ENCODE measurements around the gene ADGRB2.

ADGRB2 gene

GRCh38 chr1:31795801-31796621 lies 31.9 kb upstream of the ADGRB2 start:
- no peak for DNase-seq

GRCh38 chr1:31795096-31795675 lies 31.0 kb upstream of the ADGRB2 start:
- DNase-seq = no peak

DNA sequence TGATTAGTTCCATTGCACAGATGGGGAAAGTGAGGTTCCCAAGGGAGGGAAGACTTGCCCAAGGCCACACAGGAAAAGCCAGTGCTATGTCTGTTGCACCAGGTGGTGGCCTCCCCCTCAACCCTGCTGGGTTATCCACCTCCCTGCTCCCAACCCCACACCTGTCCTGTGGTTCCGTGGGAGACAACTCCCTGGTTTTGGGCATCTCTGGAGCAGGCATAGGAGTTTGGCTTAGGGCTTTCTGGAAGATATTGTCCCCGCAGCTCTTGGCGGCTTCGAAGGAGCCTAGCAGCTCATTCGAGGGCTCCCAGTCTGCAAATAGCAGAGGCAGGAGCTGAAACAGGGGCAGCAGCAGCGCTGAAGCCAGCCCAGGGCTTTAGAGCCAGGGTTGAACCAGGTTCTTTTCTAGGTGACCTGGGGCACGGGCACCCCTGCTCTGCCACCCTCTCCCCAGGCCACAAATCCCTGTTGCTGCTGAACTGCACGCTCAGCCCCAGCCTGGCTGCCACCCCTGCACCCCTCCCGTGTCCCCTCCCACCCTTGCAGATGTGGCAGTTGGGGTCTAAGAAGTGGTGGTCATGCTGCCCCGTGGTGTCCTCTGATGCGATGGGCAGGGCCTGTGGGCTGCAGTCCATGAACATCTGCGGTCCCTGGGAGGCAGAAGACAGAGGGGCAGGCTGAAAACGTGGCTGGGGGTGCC lies 29.6 kb upstream of the ADGRB2 start:
- no peak for DNase-seq

DNA sequence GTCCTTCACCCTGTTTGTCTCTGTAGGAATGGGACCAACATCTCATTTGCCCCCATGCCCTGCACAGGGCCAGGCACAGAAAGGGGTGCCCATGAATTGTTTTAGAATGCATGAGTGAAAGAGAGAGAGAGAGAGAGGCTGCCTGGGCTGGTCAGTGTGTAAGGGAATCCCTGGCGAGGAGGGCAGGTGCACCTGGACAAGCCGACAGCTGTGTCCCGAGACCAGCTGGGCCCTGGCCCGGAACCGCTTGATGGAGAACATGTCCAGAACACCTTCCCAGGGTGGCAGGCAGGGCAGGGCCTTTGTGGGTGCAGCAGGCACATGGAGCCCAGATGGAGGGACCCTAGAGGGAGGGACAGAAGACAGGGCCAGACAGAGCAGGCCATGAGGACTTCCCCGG lies 28.9 kb upstream of the ADGRB2 start:
- DNase-seq = no peak

GRCh38 chr1:31792541-31792940 lies 28.4 kb upstream of the ADGRB2 start:
- DNase-seq = no peak

GRCh38 chr1:31792116-31792515 lies 28.0 kb upstream of the ADGRB2 start:
- no peak for DNase-seq

DNA sequence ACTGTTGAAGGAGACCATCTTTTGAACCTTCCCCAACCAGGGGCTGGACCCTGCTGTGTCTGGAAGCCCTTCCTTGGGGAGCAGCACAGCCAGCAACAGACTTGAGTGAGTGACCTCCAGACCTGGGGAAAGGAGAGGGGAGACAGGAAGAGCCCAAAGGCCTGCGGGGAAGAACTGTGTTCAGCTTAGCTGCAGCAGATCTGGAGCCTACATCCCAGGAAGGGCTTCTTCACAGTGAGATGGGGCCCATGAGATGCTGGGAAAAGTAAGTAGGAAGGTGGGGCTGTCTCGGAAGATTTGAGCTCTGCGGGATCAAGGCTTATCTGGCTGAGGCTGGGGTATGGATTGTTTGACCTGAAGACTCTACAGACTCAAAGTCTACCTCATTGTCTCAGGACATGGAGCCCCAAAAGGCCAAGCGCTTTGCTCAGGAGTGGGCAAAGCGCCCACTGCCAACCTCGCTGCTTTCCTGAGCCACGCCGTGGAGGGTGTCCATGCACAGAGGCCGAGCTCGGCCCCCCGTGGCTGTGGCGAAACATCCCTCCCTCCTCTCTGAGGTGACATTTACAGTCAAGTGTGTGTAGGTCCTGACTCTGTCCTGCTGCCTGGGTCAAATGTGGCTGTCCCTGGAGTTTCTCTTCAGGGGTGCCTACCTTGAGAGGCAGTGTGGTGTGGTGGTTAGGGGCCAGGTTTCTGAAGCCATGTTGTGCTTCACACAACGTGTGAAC lies 27.2 kb upstream of the ADGRB2 start:
- DNase-seq = no peak

DNA sequence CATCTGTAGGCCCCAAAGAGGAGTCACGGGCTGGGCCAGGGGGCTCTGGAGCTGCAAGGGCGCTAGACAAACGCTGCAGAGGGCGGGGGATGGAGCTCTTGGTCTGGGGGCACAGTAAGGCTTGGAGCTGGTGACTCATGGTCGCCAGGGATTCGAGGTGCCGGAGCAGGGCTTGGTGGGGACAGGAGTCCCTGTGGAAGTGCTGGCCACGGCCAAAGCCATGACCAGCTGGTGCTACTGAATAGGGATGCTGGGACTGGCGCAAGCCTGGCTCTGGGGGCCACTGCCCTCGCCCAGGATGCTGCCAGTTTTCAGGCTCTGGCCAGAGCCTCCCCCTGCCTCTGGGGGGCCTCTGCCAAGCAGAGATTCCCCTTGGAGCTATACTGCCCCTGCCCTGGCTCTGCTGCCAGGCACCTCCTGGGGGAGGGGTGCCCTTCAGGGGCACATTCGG lies 26.5 kb upstream of the ADGRB2 start:
- no peak for DNase-seq

GRCh38 chr1:31790140-31790539 lies 26.0 kb upstream of the ADGRB2 start:
- no peak for DNase-seq

DNA sequence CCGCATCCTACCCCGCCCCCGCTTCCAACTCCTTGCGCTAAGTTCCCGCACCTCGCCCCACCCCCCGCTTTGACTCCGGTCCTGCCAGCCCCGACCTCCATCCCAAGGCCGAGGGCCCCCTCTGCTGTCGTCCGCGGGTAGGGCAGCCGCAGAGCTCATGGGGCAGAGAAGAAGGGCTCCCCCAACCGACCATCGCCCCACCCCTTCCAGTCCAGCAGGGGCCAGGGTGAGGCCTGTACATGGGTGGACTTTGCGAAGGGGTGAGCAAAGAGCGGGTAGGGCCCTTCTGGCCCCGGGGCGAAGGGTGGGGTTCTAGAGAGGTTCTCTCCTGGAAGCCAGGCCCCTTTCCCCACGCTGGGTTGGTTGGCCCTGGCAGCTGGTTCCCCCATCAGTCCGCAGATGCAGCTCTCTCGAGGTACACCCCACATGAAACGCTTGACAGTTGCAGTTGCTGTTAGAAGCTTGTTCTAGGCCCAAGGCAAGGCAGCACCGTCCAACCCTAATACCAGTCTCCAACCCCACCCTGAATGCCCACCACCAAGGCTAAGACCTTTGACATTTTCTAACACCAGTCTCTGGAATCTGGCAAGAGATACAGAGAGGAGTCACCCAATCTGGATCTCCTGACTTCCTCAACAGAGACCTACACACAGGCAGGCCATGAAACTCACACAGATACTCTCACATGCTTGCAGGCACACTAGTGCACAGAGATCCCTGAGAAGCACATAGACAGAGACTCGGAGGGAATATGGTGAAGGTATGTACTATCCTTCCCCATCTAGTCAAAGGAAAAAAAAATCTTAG lies 25.3 kb upstream of the ADGRB2 start:
- DNase-seq = peak; percentile 98

- DNase-seq = peak; percentile 10
Measured at GRCh38 chr1:31788825-31789256, 24.7 kb upstream of the ADGRB2 start.

DNA sequence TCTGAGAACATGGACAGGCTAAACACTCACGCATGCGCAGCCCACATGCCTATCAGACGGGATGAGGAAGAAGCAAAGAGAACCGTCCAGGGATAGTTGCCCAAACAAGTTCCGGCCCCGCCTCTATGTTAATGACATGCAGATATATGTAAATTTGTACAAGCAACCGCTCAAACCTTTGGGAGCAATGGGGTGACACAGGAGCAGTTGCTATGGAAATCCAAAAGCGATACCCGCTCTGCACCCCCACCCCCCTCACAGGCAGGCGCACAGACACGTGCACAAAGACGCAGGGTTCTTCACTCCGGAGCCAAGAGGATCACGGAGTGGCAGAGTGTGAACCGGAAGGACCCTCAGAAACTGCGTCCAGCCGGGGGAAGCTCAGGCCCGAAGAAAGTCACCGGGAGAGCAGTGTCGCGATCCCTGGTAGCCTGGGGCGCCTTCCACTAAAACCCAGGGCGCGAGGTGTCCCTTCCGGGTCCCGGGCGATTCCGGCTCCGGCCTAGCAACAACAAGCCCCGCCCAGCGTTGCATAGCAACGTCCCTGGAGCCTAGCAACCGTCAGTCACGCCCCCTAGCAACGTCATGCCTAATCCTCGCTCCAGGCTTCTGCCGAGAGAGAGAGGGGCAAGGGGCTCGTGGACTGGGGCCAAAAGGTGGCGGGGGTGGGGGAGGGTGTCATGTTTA lies 24.1 kb upstream of the ADGRB2 start:
- DNase-seq = peak; percentile 83

DNA sequence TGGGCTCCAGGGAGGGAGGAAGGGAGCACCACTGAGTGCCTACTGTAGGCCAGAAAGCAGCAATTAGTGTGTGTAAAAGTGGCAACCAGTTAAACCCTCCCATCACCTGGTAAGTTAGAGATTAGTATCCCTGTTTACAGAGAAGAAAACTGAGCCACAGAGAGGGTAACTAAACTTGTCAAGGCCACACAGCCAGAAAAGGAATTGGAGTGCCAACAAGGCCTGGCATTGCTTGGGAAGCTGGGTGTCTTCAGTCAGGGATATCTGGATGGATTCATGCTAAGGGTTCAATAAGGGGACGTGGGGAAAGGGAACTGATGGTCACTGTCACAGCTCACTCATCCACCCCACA lies 23.6 kb upstream of the ADGRB2 start:
- DNase-seq = no peak

GRCh38 chr1:31787261-31787660 lies 23.1 kb upstream of the ADGRB2 start:
- DNase-seq = no peak

GRCh38 chr1:31786366-31787060 lies 22.4 kb upstream of the ADGRB2 start:
- DNase-seq = no peak

GRCh38 chr1:31785947-31786290 lies 21.8 kb upstream of the ADGRB2 start:
- DNase-seq = no peak

DNA sequence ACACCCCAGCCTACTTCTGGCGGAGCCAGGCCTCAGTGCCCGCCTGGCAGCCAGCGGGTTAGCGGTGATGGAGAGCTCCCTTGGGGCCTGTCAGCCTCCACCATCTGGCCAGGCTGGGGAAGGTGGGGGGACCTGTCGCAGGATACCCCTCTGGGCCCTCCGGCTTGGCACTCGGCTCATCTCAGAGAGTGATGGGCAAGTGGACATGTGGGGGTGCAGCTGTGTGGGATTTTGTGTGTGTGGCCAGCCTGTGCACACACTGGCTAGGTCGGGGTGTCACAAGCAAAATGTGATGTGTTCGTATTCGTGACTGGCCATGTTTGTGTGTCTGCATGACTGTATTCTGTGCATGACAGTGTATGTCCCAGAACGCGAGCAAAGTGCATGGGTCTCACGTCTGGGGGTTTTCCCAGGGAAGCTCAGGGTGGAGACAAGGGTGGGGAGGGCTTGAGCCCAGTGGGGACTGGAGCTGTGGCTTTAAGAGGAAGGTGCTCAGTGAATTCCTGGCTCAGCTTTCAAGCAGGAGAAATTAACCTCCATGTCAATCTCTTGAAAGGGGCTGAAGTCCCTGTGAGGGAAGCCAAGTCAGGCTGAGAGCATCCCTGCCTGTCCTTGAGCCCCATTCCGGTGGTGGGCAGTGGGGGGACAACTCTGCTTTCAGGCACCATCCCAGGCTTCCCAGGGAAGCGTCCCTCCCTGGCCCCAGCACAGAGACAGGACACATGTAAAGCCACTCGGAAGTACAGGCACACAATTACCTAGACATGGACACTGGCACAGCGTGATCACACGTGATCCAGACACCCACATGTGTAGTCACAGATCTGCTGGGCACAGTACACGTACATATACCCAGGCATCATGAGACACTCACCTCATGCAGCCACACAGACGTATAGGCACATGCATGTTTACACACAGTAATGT lies 21.1 kb upstream of the ADGRB2 start:
- no peak for DNase-seq

DNA sequence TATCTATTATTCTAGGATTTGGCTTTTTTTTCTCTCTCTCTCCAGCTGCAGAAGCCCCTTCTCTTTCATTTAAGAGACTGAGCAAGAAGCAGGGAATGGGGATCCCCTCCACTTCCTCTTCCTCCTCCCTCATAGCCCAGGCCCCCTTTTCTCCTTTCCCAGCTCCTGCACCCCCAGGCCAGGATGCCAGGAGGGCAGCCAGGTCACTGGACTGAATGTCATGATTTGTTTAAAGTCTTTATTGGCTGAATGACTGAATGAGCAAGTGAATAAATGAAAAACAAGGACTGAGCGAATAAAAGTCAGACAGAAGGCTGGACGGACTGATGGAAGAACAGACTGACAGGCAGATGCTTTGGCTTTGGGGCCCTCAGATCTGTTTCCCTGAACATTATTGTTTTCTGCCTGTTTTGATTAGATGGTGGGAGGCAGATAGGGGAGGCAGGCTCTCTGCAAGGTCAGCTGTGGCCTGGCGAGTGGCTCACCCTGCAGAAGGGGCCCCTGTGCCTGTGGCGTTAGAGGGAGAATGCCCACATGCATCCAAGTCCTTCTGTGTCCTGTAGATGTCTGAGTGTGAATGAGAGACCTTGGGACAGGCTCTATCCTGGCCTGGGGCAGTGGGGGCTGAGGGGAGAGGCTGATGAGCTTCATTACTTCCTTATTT lies 20.3 kb upstream of the ADGRB2 start:
- DNase-seq = no peak

DNA sequence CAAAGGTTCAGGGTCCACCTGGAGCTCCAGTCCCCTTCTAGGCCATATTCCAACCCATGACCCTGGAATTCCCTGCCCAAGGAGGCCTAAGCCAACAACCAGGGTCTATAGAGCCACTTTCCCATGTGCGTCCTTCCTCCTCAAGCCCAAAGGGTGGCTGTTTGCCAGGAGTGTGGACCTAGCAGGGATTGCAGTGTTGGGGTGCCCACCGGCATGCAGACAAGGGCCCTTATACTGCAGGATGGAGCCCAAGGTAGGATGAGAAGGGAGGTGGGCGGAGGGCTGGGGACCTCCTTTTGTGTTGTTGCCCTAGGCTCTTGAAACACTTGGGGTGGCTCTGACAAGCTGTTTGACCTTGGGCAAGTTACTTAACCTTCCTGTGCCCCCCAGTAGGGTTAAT lies 19.7 kb upstream of the ADGRB2 start:
- no peak for DNase-seq

Data from activated gamma-delta T cell treated with Interleukin-2 at 50 U/mL for 16 hours (primary cell).